HEK293 (cell line): Measurements from ENCODE around the gene DNAJC5.
A peak's percentile ranks its signal among the peaks of the same experiment; 100 is the strongest.

ENCODE experiments used
- GFI1B ChIP-seq: fragments of 450-650 bp; formaldehyde crosslinking; IDR thresholded peaks from 2 replicates; pipeline ENCODE4 v1.5.1; 2016; ENCODE audit warnings: missing biosample characterization, missing genetic modification characterization
- GLI4 ChIP-seq: fragments of 450-650 bp; formaldehyde crosslinking; IDR thresholded peaks from 2 replicates; pipeline ENCODE4 v1.5.1; 2016; ENCODE audit warnings: missing biosample characterization, missing genetic modification characterization
- HOXA7 ChIP-seq: sonication (generic); formaldehyde crosslinking; IDR thresholded peaks from 2 replicates; pipeline ENCODE4 v1.8.1; 2022; ENCODE audit warnings: missing genetic modification reagents, borderline replicate concordance
- KLF1 ChIP-seq: fragments of 450-650 bp; formaldehyde crosslinking; IDR thresholded peaks from 2 replicates; pipeline ENCODE4 v1.5.1; 2016; ENCODE audit warnings: missing biosample characterization, missing genetic modification characterization
- KLF9 ChIP-seq: fragments of 450-650 bp; formaldehyde crosslinking; IDR thresholded peaks from 2 replicates; pipeline ENCODE4 v1.5.1; 2016; ENCODE audit warnings: missing biosample characterization, missing genetic modification characterization, low read depth
- SETDB1 ChIP-seq: IDR thresholded peaks from one replicate; pipeline ENCODE4 v1.6.1; 2017; ENCODE audit warnings: mild to moderate bottlenecking, low read length, moderate library complexity, mixed read lengths; ENCODE audit not compliant: insufficient read length
- ZBTB48 ChIP-seq: fragments of 450-650 bp; formaldehyde crosslinking; IDR thresholded peaks from 2 replicates; pipeline ENCODE4 v1.5.1; 2016; ENCODE audit warnings: missing biosample characterization, missing genetic modification characterization
- ZBTB8A ChIP-seq: fragments of 450-650 bp; formaldehyde crosslinking; IDR thresholded peaks from 2 replicates; pipeline ENCODE4 v1.5.1; 2016; ENCODE audit warnings: missing biosample characterization, missing genetic modification characterization
- ZNF121 ChIP-seq: fragments of 450-650 bp; formaldehyde crosslinking; IDR thresholded peaks from 2 replicates; pipeline ENCODE4 v1.5.1; 2016; ENCODE audit warnings: missing biosample characterization, missing genetic modification characterization
- ZNF184 ChIP-seq: fragments of 450-650 bp; IDR thresholded peaks from 2 replicates; pipeline ENCODE4 v1.5.1; 2018; ENCODE audit warnings: missing biosample characterization, mild to moderate bottlenecking, missing genetic modification characterization
- ZNF266 ChIP-seq: fragments of 450-650 bp; formaldehyde crosslinking; IDR thresholded peaks from 2 replicates; pipeline ENCODE4 v1.5.1; 2016; ENCODE audit warnings: missing biosample characterization, missing genetic modification characterization, low read depth
- ZNF324 ChIP-seq: fragments of 450-650 bp; formaldehyde crosslinking; IDR thresholded peaks from 2 replicates; pipeline ENCODE4 v1.5.1; 2016; ENCODE audit warnings: missing biosample characterization, missing genetic modification characterization
- ZNF335 ChIP-seq: fragments of 450-650 bp; formaldehyde crosslinking; conservative IDR thresholded peaks from 2 replicates; pipeline ENCODE4 v1.5.1; 2016; ENCODE audit warnings: missing biosample characterization, missing genetic modification characterization
- ZNF416 ChIP-seq: fragments of 450-650 bp; formaldehyde crosslinking; IDR thresholded peaks from 2 replicates; pipeline ENCODE4 v1.5.1; 2016; ENCODE audit warnings: missing biosample characterization, missing genetic modification characterization
- ZNF473 ChIP-seq: fragments of 450-650 bp; formaldehyde crosslinking; IDR thresholded peaks from 2 replicates; pipeline ENCODE4 v1.5.1; 2017; ENCODE audit warnings: missing biosample characterization, missing genetic modification characterization
- ZNF501 ChIP-seq: fragments of 450-650 bp; formaldehyde crosslinking; IDR thresholded peaks from 2 replicates; pipeline ENCODE4 v1.5.1; 2016; ENCODE audit warnings: missing biosample characterization, missing genetic modification characterization
- ZNF600 ChIP-seq: fragments of 450-650 bp; formaldehyde crosslinking; IDR thresholded peaks from 2 replicates; pipeline ENCODE4 v1.5.1; 2016; ENCODE audit warnings: missing biosample characterization, missing genetic modification characterization
- ZNF658 ChIP-seq: fragments of 450-650 bp; formaldehyde crosslinking; IDR thresholded peaks from 2 replicates; pipeline ENCODE4; 2016; ENCODE audit warnings: missing biosample characterization, missing genetic modification characterization
- ZNF660 ChIP-seq: fragments of 450-650 bp; IDR thresholded peaks from 2 replicates; pipeline ENCODE4 v1.5.1; 2018; ENCODE audit warnings: missing biosample characterization, mild to moderate bottlenecking, missing genetic modification characterization
- ZNF777 ChIP-seq: fragments of 450-650 bp; formaldehyde crosslinking; IDR thresholded peaks from 2 replicates; pipeline ENCODE4 v1.5.1; 2017; ENCODE audit warnings: missing biosample characterization, missing genetic modification characterization, borderline replicate concordance
- ZXDB ChIP-seq: fragments of 450-650 bp; formaldehyde crosslinking; IDR thresholded peaks from 2 replicates; pipeline ENCODE4 v1.5.1; 2016; ENCODE audit warnings: missing biosample characterization, missing genetic modification characterization
- TF ChIP-seq, protein P1 (sequence below): fragments of 450-650 bp; formaldehyde crosslinking; IDR thresholded peaks from 2 replicates; pipeline ENCODE4 v1.5.1; 2016; ENCODE audit warnings: missing biosample characterization, missing genetic modification characterization, borderline replicate concordance
- TF ChIP-seq, protein P2 (sequence below): fragments of 450-650 bp; formaldehyde crosslinking; IDR thresholded peaks from 2 replicates; pipeline ENCODE4 v1.5.1; 2016; ENCODE audit warnings: missing biosample characterization, missing genetic modification characterization
- TF ChIP-seq, protein P3 (sequence below): fragments of 450-650 bp; formaldehyde crosslinking; IDR thresholded peaks from 2 replicates; pipeline ENCODE4 v1.5.1; 2016; ENCODE audit warnings: missing biosample characterization, missing genetic modification characterization
- TF ChIP-seq, protein P4 (sequence below): fragments of 450-650 bp; formaldehyde crosslinking; IDR thresholded peaks from 2 replicates; pipeline ENCODE4 v1.5.1; 2016; ENCODE audit warnings: missing biosample characterization, missing genetic modification characterization
- TF ChIP-seq, protein P5 (sequence below): fragments of 450-650 bp; formaldehyde crosslinking; IDR thresholded peaks from 2 replicates; pipeline ENCODE4 v1.5.1; 2017; ENCODE audit warnings: missing biosample characterization, missing genetic modification characterization

The DNAJC5 gene

DNA sequence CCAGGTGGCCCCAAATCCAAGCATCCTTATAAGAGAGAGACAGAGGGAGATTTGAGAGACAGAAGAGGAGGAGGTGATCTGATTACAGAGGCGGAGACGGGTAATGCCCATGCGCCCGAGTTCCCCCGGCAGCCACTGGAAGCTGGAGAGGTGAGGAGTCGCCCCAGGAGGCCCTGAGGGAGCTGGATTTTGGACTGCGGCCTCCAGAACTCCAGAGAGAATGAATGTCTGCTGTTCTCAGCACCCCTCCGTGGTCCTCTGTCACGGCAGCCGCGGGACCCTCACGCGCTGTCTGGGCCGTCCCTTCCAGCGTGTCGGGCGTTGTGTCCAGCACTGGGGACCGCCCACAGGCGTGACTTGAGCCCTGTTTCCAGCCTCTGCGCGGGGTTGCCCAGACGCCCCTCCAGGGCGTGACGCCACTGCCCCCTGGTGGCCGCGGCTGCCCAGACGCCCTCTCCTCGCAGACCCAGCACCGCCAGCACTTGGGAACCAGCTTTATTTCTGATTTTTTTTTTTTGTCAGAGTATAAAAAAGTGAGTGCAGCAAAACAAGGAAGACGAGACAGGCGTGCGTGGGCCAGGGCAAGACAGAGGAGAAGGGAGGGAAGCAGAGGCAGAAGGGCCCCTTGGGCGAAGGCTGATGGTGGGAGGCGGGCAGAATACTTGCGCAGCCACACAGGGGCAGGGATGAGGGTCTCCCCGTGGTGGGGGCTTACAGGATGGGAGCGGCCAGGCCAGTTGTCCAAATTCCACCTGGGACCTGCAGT lies 78.9 kb downstream of the DNAJC5 start (continued):
- TF ChIP-seq, protein P1, sequence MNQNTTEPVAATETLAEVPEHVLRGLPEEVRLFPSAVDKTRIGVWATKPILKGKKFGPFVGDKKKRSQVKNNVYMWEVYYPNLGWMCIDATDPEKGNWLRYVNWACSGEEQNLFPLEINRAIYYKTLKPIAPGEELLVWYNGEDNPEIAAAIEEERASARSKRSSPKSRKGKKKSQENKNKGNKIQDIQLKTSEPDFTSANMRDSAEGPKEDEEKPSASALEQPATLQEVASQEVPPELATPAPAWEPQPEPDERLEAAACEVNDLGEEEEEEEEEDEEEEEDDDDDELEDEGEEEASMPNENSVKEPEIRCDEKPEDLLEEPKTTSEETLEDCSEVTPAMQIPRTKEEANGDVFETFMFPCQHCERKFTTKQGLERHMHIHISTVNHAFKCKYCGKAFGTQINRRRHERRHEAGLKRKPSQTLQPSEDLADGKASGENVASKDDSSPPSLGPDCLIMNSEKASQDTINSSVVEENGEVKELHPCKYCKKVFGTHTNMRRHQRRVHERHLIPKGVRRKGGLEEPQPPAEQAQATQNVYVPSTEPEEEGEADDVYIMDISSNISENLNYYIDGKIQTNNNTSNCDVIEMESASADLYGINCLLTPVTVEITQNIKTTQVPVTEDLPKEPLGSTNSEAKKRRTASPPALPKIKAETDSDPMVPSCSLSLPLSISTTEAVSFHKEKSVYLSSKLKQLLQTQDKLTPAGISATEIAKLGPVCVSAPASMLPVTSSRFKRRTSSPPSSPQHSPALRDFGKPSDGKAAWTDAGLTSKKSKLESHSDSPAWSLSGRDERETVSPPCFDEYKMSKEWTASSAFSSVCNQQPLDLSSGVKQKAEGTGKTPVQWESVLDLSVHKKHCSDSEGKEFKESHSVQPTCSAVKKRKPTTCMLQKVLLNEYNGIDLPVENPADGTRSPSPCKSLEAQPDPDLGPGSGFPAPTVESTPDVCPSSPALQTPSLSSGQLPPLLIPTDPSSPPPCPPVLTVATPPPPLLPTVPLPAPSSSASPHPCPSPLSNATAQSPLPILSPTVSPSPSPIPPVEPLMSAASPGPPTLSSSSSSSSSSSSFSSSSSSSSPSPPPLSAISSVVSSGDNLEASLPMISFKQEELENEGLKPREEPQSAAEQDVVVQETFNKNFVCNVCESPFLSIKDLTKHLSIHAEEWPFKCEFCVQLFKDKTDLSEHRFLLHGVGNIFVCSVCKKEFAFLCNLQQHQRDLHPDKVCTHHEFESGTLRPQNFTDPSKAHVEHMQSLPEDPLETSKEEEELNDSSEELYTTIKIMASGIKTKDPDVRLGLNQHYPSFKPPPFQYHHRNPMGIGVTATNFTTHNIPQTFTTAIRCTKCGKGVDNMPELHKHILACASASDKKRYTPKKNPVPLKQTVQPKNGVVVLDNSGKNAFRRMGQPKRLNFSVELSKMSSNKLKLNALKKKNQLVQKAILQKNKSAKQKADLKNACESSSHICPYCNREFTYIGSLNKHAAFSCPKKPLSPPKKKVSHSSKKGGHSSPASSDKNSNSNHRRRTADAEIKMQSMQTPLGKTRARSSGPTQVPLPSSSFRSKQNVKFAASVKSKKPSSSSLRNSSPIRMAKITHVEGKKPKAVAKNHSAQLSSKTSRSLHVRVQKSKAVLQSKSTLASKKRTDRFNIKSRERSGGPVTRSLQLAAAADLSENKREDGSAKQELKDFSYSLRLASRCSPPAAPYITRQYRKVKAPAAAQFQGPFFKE (tag by site-specific recombination) = no peak
- TF ChIP-seq ZXDB (peak; percentile 100), ZNF121 (tag by site-specific recombination) (peak; percentile 47; the same call in 1 of the 2 replicates), ZBTB8A (tag by site-specific recombination) (peak; percentile 100), ZNF324 (tag by site-specific recombination) (no peak), HOXA7 (CRISPR knock-in tag) (no peak), ZNF473 (tag by site-specific recombination) (no peak), ZBTB48 (tag by site-specific recombination) (no peak), ZNF501 (tag by site-specific recombination) (no peak), GFI1B (tag by site-specific recombination) (no peak), ZNF335 (tag by site-specific recombination) (peak; percentile 66), ZNF777 (tag by site-specific recombination) (no peak), ZNF266 (tag by site-specific recombination) (no peak), SETDB1 (no peak), KLF1 (tag by site-specific recombination) (peak; percentile 82), ZNF600 (tag by site-specific recombination) (peak; percentile 71; the same call in 1 of the 2 replicates), ZNF660 (tag by site-specific recombination) (no peak), ZNF658 (tag by site-specific recombination) (no peak), GLI4 (tag by site-specific recombination) (no peak), ZNF184 (tag by site-specific recombination) (no peak), ZNF416 (tag by site-specific recombination) (no peak), KLF9 (tag by site-specific recombination) (peak; percentile 68)
- TF ChIP-seq, protein P2, sequence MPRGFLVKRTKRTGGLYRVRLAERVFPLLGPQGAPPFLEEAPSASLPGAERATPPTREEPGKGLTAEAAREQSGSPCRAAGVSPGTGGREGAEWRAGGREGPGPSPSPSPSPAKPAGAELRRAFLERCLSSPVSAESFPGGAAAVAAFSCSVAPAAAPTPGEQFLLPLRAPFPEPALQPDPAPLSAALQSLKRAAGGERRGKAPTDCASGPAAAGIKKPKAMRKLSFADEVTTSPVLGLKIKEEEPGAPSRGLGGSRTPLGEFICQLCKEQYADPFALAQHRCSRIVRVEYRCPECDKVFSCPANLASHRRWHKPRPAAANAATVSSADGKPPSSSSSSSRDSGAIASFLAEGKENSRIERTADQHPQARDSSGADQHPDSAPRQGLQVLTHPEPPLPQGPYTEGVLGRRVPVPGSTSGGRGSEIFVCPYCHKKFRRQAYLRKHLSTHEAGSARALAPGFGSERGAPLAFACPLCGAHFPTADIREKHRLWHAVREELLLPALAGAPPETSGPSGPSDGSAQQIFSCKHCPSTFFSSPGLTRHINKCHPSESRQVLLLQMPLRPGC (tag by site-specific recombination) = no peak
- TF ChIP-seq, protein P3, sequence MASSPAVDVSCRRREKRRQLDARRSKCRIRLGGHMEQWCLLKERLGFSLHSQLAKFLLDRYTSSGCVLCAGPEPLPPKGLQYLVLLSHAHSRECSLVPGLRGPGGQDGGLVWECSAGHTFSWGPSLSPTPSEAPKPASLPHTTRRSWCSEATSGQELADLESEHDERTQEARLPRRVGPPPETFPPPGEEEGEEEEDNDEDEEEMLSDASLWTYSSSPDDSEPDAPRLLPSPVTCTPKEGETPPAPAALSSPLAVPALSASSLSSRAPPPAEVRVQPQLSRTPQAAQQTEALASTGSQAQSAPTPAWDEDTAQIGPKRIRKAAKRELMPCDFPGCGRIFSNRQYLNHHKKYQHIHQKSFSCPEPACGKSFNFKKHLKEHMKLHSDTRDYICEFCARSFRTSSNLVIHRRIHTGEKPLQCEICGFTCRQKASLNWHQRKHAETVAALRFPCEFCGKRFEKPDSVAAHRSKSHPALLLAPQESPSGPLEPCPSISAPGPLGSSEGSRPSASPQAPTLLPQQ (tag by site-specific recombination) = peak; percentile 61
- TF ChIP-seq, protein P4, sequence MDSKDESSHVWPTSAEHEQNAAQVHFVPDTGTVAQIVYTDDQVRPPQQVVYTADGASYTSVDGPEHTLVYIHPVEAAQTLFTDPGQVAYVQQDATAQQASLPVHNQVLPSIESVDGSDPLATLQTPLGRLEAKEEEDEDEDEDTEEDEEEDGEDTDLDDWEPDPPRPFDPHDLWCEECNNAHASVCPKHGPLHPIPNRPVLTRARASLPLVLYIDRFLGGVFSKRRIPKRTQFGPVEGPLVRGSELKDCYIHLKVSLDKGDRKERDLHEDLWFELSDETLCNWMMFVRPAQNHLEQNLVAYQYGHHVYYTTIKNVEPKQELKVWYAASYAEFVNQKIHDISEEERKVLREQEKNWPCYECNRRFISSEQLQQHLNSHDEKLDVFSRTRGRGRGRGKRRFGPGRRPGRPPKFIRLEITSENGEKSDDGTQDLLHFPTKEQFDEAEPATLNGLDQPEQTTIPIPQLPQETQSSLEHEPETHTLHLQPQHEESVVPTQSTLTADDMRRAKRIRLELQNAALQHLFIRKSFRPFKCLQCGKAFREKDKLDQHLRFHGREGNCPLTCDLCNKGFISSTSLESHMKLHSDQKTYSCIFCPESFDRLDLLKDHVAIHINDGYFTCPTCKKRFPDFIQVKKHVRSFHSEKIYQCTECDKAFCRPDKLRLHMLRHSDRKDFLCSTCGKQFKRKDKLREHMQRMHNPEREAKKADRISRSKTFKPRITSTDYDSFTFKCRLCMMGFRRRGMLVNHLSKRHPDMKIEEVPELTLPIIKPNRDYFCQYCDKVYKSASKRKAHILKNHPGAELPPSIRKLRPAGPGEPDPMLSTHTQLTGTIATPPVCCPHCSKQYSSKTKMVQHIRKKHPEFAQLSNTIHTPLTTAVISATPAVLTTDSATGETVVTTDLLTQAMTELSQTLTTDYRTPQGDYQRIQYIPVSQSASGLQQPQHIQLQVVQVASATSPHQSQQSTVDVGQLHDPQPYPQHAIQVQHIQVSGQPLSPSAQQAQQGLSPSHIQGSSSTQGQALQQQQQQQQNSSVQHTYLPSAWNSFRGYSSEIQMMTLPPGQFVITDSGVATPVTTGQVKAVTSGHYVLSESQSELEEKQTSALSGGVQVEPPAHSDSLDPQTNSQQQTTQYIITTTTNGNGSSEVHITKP (tag by site-specific recombination) = no peak
- TF ChIP-seq, protein P5, sequence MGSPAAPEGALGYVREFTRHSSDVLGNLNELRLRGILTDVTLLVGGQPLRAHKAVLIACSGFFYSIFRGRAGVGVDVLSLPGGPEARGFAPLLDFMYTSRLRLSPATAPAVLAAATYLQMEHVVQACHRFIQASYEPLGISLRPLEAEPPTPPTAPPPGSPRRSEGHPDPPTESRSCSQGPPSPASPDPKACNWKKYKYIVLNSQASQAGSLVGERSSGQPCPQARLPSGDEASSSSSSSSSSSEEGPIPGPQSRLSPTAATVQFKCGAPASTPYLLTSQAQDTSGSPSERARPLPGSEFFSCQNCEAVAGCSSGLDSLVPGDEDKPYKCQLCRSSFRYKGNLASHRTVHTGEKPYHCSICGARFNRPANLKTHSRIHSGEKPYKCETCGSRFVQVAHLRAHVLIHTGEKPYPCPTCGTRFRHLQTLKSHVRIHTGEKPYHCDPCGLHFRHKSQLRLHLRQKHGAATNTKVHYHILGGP (tag by site-specific recombination) = no peak
